Activated gamma-delta T cell treated with anti-CD3 and anti-CD28 coated beads, Interleukin-2, amount 50 U/mL, for 16 hours (primary cell): ENCODE results near the gene RNF4.
"Not testable (repeated sequence)": the region's sequence is repeated elsewhere in the genome, so short reads cannot be mapped to it uniquely, and the experiment has no call there.

Source experiments
- DNase-seq: peaks from one replicate; pipeline ENCODE4 v3.0.0-alpha.2; 2020; ENCODE audit warnings: low read depth

Gene RNF4

DNA sequence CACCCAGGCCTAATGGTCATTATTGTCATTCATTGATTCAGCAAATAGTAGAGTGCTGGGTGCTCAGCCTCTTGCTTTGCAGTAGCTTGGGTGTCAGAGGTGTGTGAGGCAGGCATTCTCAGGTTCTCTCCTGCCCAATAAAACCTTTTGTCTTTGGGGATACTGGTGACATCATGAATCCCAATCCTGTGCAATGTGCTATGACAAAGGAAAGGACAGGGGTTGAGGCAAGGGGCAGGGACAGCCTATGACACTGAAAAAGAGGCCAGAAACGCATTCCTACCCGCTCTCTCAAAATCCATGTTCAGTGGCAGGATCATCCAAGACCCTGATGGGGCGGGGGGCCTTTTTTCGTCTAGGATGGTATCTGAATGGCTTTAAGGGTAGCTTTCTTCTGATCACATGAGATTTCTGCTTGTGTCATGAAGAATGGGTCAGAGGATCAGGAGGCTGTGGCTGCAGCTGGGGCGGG, 66.0 kb downstream of the RNF4 start:
- DNase-seq: no peak

DNA sequence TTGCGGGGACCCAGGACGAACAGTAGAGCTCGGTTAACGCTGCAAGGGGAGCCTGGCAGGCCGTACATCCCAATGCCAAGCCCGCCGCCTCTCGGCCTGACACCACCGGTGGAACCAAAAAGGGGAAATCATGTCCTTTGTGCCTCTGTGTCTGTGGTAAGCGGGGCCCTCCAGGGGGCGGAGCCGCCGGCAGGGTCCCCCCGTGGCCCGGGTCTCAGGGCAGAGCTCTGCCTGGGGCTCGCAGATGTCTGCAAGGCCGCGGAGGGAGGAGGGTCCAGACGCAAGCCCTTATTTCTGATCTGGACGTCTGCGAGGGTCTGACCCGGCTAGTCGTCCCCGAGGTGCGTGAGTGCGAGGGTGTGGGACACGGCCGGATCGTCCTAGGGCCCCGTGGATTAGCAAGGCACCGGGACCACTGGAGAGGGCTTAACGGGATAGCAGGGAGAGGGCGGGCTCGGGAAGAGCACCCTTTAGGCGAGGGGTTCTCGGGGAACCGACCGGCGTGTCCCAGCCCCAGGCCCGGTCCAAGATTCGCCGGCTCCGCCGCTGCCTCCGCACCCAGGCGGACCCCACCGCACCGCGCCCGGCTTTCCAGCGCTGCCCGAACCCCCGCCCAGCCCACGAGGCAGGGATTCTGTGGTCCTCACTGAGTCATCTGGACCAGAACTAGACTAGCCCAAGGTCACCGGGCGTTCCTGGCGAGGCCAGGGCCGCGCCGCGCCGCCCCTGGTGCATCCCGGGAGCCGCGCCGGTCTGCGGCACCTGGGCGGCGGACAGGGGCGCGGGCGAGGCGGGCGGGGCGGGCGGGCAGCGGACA, 66.7 kb downstream of the RNF4 start:
- peak; percentile 22 for DNase-seq

DNA sequence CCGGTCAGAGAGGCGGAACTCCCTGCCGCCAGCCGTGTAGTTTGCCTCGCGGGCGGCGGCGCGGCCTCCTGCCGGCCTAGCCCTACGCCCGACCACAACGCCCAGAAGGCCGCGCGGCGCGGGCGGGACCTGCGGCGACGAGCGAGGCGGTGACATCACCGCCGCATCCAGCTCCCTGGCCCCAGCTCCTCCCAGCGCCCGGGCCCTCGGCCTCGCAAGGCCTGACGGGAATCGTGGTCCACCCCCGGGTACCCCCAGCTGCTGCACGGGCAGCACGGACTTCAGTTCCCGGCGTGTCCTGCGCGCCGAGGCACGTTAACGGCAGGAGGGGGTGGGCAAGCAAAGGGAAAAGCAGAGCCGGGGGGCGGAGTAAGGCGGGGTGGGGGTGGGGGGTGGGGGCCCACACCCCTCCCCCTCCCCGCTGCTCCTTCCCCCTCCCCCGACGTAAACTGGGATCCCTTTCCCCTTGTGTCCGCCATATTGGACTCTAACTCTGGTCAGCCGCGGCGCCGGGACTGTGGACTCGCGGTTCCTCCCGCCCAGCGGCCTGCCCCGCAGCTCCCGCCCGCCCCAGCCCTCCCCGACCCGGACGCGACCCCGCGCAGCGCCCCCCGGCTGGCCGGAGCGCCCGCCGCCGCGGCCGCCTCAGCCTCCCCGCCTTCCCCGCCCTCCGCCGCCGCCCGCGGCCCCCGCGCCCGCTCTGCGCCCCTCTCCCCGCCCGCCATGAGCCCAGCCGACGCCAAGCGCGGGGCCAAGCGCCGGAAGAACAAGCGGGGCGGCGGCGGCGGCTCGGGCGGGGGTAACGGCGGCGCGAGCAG, 67.5 kb downstream of the RNF4 start, which contains the start of gene FAM193A:
Gene FAM193A (plus strand): TSS at position 455 of the 818 bp plus-strand sequence. CDS start 269 bp downstream, at position 724.
- peak; percentile 99 for DNase-seq

DNA sequence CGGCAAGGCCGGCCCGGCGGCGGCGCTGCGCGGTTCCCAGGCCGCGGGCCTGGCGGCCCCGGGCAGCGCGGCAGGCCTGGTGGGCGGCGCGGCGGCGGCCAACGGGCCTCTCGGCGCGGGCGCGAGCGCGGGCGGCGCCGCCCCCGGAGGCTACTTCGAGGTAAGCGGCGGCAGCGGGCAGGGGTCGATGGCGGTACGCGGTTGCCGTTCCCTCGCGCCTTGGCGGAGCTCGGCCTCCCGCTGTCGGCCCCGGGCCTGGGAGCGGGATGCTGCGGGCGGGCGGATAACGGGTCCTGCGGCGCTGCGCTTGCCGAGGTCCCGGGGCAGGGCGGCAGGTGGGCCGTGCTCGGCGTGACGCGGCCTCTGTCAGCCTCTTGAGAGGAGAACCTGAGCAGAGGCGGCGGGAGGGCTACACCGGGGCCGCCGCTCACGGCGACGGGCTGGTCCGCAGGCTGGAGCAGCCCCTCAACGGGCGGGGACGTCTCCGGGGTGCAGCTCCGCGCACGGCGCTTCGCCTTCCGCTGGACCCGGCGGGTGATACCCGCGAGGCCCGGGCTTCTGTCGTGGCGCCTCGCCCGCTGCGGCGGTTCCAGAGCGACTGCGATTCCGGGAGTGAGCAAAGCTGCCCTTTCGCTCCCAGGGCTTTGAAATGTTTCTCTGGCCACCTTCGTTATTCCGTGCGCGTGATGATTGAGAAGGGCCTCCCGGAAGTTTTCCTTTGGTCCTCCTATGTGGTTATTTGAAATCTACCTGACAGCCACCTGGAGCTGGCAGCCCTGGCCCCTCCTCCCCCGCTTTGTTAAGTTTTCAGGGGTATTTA, 68.3 kb downstream of the RNF4 start:
- DNase-seq: peak; percentile 34

DNA sequence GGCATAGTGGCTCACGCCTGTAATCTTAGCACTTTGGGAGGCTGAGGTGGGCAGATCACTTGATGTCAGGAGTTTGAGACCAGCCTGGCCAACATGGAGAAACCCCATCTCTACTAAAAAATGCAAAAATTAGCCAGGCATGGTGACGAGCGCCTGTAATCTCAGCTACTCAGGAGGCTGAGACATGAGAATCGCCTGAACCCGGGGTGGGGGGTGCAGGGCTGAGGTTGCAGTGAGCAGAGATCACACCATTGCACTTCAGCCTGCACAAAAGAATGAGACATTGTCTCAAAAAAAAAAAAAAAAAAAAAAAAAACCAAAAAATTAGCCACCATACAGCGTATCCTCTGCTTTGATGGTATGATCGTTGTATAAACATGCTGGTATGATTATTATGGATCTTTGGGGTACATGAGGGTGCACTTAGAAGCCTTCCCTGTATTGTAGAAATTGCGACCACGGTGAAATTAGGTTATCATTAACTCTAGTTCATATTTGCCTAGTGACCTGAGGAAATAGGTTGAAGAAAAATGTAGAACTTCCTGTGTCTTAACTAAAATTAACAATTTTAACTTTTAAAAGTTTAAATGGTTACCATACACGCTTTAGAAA, 74.8 kb downstream of the RNF4 start:
- DNase-seq: not testable (repeated sequence)

DNA sequence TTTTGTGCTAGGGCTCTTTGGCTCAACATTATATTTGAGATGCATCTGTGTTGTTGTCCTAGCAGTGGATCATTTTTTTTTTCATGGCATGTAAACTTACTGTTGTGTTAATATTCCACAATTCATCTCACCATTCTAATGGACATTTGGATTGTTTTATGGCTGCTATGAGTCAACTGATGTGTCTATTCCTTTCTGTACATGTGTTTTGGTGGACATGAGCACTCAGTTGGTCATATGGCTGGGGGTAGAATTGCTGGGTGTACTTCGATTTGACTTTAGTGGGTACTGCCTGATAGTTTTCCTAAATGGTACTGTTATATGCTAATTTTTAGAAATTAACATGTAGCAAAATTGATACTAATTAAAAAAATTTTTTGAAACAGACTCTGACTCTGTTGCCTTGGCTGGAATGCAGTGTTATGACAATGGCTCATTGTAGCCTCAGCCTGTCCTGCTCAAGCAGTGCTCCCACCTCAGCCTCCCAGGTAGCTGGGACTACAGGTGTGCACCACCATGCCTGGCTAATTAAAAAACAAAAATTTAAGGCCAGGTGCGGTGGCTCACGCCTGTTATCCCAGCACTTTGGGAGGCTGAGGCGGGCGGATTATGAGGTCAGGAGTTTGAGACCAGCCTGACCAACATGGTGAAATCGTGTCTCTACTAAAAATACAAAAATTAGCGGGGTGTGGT, 76.6 kb downstream of the RNF4 start:
- no peak for DNase-seq

DNA sequence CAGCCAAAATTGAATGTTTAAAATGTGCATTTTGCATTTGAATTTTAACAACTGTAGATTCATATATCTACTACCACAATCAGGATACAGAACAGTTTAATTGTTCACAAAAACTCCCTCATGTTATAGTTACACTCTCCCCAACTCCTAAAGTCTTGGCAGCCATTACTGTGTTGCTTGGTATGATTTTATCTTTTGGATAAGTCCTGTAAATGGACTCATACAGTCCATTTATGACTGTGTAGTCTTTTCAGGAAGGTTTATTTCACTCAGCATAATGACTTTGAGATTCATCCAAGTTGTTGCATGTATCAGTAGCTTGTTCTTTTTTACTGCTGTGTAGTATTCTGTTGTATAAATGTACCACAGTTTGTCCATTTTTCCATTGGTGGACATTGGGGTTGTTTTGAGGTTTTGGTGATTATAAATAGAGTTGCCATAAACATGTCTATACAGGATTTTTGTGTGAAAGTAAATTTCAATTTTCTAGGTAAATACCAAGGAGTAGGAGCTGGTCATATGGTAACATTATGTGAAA, 77.4 kb downstream of the RNF4 start:
- DNase-seq: no peak

- not testable (repeated sequence) for DNase-seq
These were observed 78.2 kb downstream of the RNF4 start for GRCh38 chr4:2546961-2547691.

DNA sequence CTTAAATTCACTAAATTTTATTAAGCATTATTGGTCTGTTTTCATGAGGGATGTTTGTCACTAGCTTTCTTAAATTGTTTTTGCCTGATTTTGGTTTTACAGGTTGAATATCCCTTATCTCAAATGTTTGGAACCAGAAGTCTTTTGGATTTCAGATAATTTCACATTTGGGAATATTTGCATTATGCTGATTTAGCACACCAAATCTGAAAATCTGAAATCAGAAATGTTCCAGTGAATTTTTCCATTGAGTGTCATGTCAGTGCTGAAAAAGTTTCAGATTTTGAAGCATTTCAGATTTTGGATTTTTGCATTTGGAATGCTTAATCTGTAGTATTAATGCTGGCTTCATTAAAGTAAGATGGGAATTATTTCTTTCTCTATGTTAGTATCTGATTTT, 82.2 kb downstream of the RNF4 start:
- DNase-seq: no peak

- no peak for DNase-seq
These were observed 83.9 kb downstream of the RNF4 start for GRCh38 chr4:2552806-2553205.

DNA sequence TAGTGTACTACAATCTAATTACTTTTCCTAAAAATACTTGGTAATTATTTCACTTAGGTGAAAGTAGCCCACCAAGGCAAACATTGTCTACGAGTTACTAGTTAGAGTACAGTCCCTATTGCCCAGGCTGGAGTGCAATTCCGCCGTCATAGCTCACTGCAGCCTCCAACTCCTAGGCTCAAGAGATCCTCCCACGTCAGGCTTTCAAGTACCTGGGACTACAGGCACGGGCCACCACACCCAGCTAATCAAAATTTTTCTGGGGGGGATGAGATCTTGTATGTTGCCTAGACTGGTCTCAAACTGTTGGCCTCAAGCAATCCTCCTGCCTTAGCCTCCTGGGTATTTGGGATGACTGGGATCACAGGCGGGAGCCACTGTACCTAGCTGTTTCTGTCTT, 89.4 kb downstream of the RNF4 start:
- DNase-seq: no peak

DNA sequence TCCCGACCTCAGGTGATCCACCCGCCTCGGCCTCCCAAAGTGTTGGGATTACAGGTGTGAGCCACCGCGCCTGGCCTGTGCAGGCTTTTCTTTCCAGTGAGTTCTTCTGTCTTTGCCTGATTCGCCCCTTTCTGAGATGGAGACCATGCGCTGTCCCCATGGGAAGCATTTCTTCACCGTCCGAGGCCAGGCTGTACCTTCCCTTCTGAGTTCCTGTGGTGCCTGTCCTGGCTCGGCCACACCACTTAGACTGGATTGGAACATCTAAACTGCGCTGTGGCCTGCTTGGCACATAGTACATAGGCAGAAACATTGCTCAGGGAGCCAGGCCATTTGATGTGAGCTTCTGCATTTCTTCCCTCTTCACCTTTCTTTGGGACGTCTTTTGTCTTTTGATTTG, 91.3 kb downstream of the RNF4 start:
- no peak for DNase-seq
